Activated B cell treated with CpG ODN at 0.5 μM for 24 hours (primary cell): ENCODE data around the gene ZNF417. TPM values are rescaled to one million over a fixed set of nuclear protein-coding genes. Genes with fewer than 3 reads are reported as not detected.
"Not testable (repeated sequence)": the region's sequence is repeated elsewhere in the genome, so short reads cannot be mapped to it uniquely, and the experiment has no call there.

ENCODE experiments used
- ATAC-seq: fragments of 200-7000 bp; cut with Tn5 transposase; one replicate; pipeline ENCODE4 v1.10.0; 2021; ENCODE audit warnings: low read depth, mild to moderate bottlenecking, moderate library complexity
- CTCF ChIA-PET: fragments of 350-600 bp; sonication (Branson Sonifier 250); formaldehyde crosslinking; loops from one replicate; lab custom pipeline; 2021; ENCODE audit warnings: antibody characterized with exemption; lab: Charles Lee
- POLR2A ChIA-PET: fragments of 350-600 bp; sonication (Branson Sonifier 250); formaldehyde crosslinking; loops from one replicate; lab custom pipeline; 2021; ENCODE audit warnings: antibody characterized with exemption; lab: Charles Lee
- DNase-seq: peaks from one replicate; pipeline ENCODE4 v3.0.0; 2022
- H3K27ac Mint-ChIP-seq: one replicate; pipeline ENCODE4 v1.8.0; 2020; ENCODE audit warnings: mixed read lengths
- H3K27me3 Mint-ChIP-seq: one replicate; pipeline ENCODE4 v1.8.0; 2021; ENCODE audit warnings: mixed read lengths
- H3K36me3 Mint-ChIP-seq: one replicate; pipeline ENCODE4 v1.8.0; 2021; ENCODE audit warnings: low read depth, mixed read lengths
- H3K4me1 Mint-ChIP-seq: one replicate; pipeline ENCODE4 v1.8.0; 2021; ENCODE audit warnings: mixed read lengths
- H3K4me3 Mint-ChIP-seq: one replicate; pipeline ENCODE4 v1.8.0; 2020; ENCODE audit warnings: mild to moderate bottlenecking, mixed read lengths
- H3K9me3 Mint-ChIP-seq: one replicate; pipeline ENCODE4 v1.8.0; 2020; ENCODE audit warnings: mixed read lengths
- CTCF ChIP-seq: fragments of 200-600 bp; IDR thresholded peaks from one replicate; pipeline ENCODE4 v1.8.0; 2022; ENCODE audit warnings: antibody characterized with exemption, mild to moderate bottlenecking
- intact Hi-C: fragments of 100-400 bp; cut with micrococcal nuclease; formaldehyde crosslinking; loops from one replicate; pipeline ENCODE4 v1.15.1; 2024
- total RNA-seq: library from RNA; stranded (reverse); gene quantifications from 2 replicates; pipeline ENCODE4 v1.2.3, GENCODE V29; 2022

Gene ZNF417
- total RNA-seq, 1 donor from 2014 or later, result 29.0 TPM

DNA sequence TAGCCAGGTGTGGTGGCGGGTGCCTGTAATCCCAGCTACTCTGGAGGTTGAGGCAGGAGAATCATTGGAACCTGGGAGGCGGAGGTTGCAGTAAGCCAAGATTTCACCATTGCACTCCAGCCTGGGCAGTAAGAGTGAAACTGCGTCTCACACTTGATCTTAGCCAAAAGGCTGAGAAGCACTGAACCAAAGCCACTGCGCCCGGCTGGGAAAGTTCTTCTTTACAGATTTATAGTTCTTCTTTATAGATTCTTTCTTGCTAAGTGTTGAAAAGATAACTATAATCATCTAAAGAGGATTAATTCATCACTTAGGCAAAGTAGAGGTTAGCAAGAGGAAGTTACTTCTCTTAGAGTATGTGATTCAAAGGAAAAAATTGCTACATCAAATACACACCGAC is 11.1 kb downstream of the ZNF417 start:
- Mint-ChIP-seq H3K27ac (peak overlapping the region; percentile 42), H3K27me3 (no peaks in the 10 kb centered on the region), H3K36me3 (peaks cover 32% of the 10 kb centered on the region), H3K4me3 (peak overlapping the region; percentile 22), H3K9me3 (no peaks in the 10 kb centered on the region), H3K4me1 (peaks cover 18% of the 10 kb centered on the region)
- ChIA-PET CTCF (no interaction called here), POLR2A (no interaction called here)
- ATAC-seq (peak; percentile 74), DNase-seq (no peak)
- no peak for TF ChIP-seq CTCF
- intact Hi-C loops, result loop anchor here (10.0 kb wide), 1 partner anchor 800 kb away; no protein-coding TSS in a partner anchor

DNA sequence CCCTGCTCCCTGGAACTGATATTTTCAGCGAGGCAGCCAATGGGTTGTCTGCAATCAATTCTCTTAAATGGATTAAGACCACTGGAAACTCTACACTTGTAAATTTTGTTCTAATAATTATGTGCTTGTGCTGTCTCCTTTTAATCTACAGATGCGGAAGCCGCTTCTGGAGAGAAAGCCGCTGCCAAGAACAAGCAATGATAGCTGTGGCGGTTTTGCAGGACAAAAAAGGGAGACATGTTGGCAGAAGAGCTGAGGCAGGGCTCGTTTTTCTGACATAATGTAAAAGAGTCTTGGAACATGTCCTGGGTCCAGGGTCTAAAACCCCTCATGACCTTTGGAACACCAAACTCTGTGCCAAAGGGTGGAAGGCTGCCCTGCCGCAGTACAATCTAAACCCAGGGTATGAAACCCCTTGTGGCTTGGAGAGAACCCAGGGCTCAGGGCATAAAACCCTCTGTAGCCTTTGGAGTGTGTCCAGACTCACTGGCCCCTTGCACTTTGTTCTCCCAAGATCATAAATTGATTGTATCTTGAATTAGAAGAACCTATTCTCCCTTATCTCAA is 12.7 kb downstream of the ZNF417 start:
- CTCF ChIA-PET, result interaction anchor here (1.1 to 1.6 kb wide), 3 partner anchors 16 to 800 kb away, joined by 3 to 5 read pairs (median 3); no protein-coding TSS in a partner anchor
- peaks cover 18% of the 10 kb centered on the region for H3K4me1 Mint-ChIP-seq
- H3K4me3 Mint-ChIP-seq, result no peak overlapping the region
- POLR2A ChIA-PET, result no interaction called here
- TF ChIP-seq CTCF, result no peak
- no peaks in the 10 kb centered on the region for H3K9me3 Mint-ChIP-seq
- peak overlapping the region; percentile 3 for H3K27ac Mint-ChIP-seq
- intact Hi-C loops, result loop anchor here (1.0 to 10.0 kb wide), 3 partner anchors 165 to 799 kb away; no protein-coding TSS in a partner anchor
- ATAC-seq, result no peak
- no peaks in the 10 kb centered on the region for H3K27me3 Mint-ChIP-seq
- no peak for DNase-seq
- peaks cover 22% of the 10 kb centered on the region for H3K36me3 Mint-ChIP-seq

- peaks cover 2% of the 10 kb centered on the region for H3K36me3 Mint-ChIP-seq
- DNase-seq (no peak), ATAC-seq (no peak)
- intact Hi-C loops, result loop anchor here (5.0 to 10.0 kb wide), 2 partner anchors 493 to 796 kb away; no protein-coding TSS in a partner anchor
- H3K4me1 Mint-ChIP-seq, result peaks cover 14% of the 10 kb centered on the region
- CTCF ChIA-PET, result no interaction called here
- POLR2A ChIA-PET, result no interaction called here
- H3K4me3 Mint-ChIP-seq, result no peak overlapping the region
- H3K27ac Mint-ChIP-seq, result no peak overlapping the region
- H3K27me3 Mint-ChIP-seq, result no peaks in the 10 kb centered on the region
- no peaks in the 10 kb centered on the region for H3K9me3 Mint-ChIP-seq
- no peak for TF ChIP-seq CTCF
Observed at GRCh38 chr19:57900311-57900710, 16.1 kb downstream of the ZNF417 start.

- DNase-seq, H3K4me3 Mint-ChIP-seq, intact Hi-C loops, CTCF ChIA-PET, POLR2A ChIA-PET, H3K27ac Mint-ChIP-seq, H3K9me3 Mint-ChIP-seq, H3K27me3 Mint-ChIP-seq, ATAC-seq: not testable (repeated sequence)
- Mint-ChIP-seq H3K4me1 (peaks cover 25% of the 10 kb centered on the region), H3K36me3 (peaks cover 23% of the 10 kb centered on the region)
Observed at GRCh38 chr19:57890706-57891105, 25.7 kb downstream of the ZNF417 start.

GRCh38 chr19:57888560-57889231 is 27.7 kb downstream of the ZNF417 start, which contains the start of gene ZNF814:
ZNF814 (minus strand) TSS chr19:57889037; CDS start chr19:57888802, 235 bp downstream.
- ATAC-seq, result peak; percentile 95
- peak; percentile 80 for DNase-seq
- POLR2A ChIA-PET, result interaction anchor here (0.5 to 2.6 kb wide), 4 partner anchors 28 to 685 kb away, joined by 3 to 9 read pairs (median 4); partner anchors contain the start of genes ZNF417 and ZNF606
- H3K9me3 Mint-ChIP-seq, result no peaks in the 10 kb centered on the region
- peaks cover 37% of the 10 kb centered on the region for H3K4me1 Mint-ChIP-seq
- H3K27ac Mint-ChIP-seq, result peak within 1 kb of the TSS; percentile 84
- H3K27me3 Mint-ChIP-seq, result no peaks in the 10 kb centered on the region
- peak within 1 kb of the TSS; percentile 95 for H3K4me3 Mint-ChIP-seq
- H3K36me3 Mint-ChIP-seq, result peaks cover 41% of the 10 kb centered on the region
- CTCF ChIA-PET, result no interaction called here
- no peak for TF ChIP-seq CTCF
- intact Hi-C loops, result loop anchor here (1.0 to 5.0 kb wide), 3 partner anchors 28 to 59 kb away; partner anchors contain the start of genes ZNF256, ZNF417 and ZNF418
